Right renal pelvis (tissue), 4 donors: Measurements from ENCODE around the gene TRIM7. TPM values are rescaled to one million over a fixed set of nuclear protein-coding genes. Genes with fewer than 3 reads are reported as not detected.
"Not testable (repeated sequence)": the region's sequence is repeated elsewhere in the genome, so short reads cannot be mapped to it uniquely, and the experiment has no call there.

Source experiments
- DNase-seq, 4 donors: peaks; one replicate each; pipeline ENCODE4 v3.0.0-alpha.2; 2013; ENCODE audit warnings: low read depth in 4 of 4, low spot score in 3 of 4, missing footprints in 1 of 4
- polyA plus RNA-seq, 4 donors: library from polyadenylated mRNA; unstranded; fragments of 120-200 nt; gene quantifications; one replicate each; pipeline ENCODE4 v1.2.1, GENCODE V29; 2013; ENCODE audit not compliant: insufficient read length in 4 of 4

TRIM7 gene
- polyA plus RNA-seq, 4 donors, result 0.09 to 0.29 (median 0.18) TPM; not detected in 1

GRCh38 chr5:181181650-181182565, 23.1 kb downstream of the TRIM7 start:
- DNase-seq, result no peak

- DNase-seq, result not testable (repeated sequence)
These were observed 27.4 kb downstream of the TRIM7 start for GRCh38 chr5:181177559-181177958.

- no peak for DNase-seq
These were observed 28.6 kb downstream of the TRIM7 start for GRCh38 chr5:181176254-181176952.

GRCh38 chr5:181173420-181174342, 31.3 kb downstream of the TRIM7 start:
- DNase-seq, result no peak

GRCh38 chr5:181173027-181173419, 32.0 kb downstream of the TRIM7 start:
- no peak for DNase-seq

GRCh38 chr5:181171782-181172181, 33.2 kb downstream of the TRIM7 start:
- no peak for DNase-seq

GRCh38 chr5:181170996-181171395, 34.0 kb downstream of the TRIM7 start:
- no peak for DNase-seq

- DNase-seq, result no peak
These were observed 34.7 kb downstream of the TRIM7 start for GRCh38 chr5:181170237-181170825.

- not testable (repeated sequence) for DNase-seq
These were observed 35.3 kb downstream of the TRIM7 start for GRCh38 chr5:181169459-181170236.

- DNase-seq, result no peak
These were observed 36.3 kb downstream of the TRIM7 start for GRCh38 chr5:181168595-181169118.

- DNase-seq, result no peak
These were observed 37.0 kb downstream of the TRIM7 start for GRCh38 chr5:181167814-181168488.

GRCh38 chr5:181166812-181167733, 37.9 kb downstream of the TRIM7 start:
- no peak for DNase-seq

- no peak for DNase-seq
These were observed 40.7 kb downstream of the TRIM7 start for GRCh38 chr5:181164076-181164952.

GRCh38 chr5:181163487-181164075, 41.4 kb downstream of the TRIM7 start:
- DNase-seq, result no peak

- no peak for DNase-seq
These were observed 43.3 kb downstream of the TRIM7 start for GRCh38 chr5:181161534-181162175.
